PC-3 (cell line): Measurements from ENCODE around the gene EXOSC2. TPM values are rescaled to one million over a fixed set of nuclear protein-coding genes. Genes with fewer than 3 reads are reported as not detected.

Source experiments
- ATAC-seq: fragments of 200-7000 bp; cut with Tn5 transposase; 2 replicates; pipeline ENCODE4 v1.9.1; 2020; ENCODE audit warnings: mild to moderate bottlenecking, moderate library complexity
- BruUV-seq: library from RNA; stranded (reverse); fragments of 400-500 nt; replicated peaks from 2 replicates; lab custom pipeline; 2021; lab: Mats Ljungman, UMichigan
- CTCF ChIA-PET: fragments of 300-600 bp; sonication (Branson Sonifier 250); formaldehyde crosslinking; loops from one replicate; lab custom pipeline; 2022; ENCODE audit warnings: antibody characterized with exemption; lab: Charles Lee
- POLR2A ChIA-PET: fragments of 300-600 bp; sonication (Branson Sonifier 250); formaldehyde crosslinking; loops from one replicate; lab custom pipeline; 2022; ENCODE audit warnings: antibody characterized with exemption; ENCODE audit not compliant: unreplicated experiment; lab: Charles Lee
- DNase-seq: peaks from one replicate; pipeline ENCODE4 v3.0.0-alpha.2; 2015
- H2AFZ ChIP-seq: fragments of 300-600 bp; sonication (generic); 2 replicates; pipeline ENCODE4 v1.6.0; 2016; ENCODE audit warnings: antibody characterized with exemption, low read length
- H3F3A ChIP-seq: fragments of 300-600 bp; sonication (generic); one replicate; pipeline ENCODE4 v1.6.0; 2017; ENCODE audit warnings: antibody characterized with exemption, low read length, control low read depth, mild to moderate bottlenecking; ENCODE audit not compliant: unreplicated experiment
- H3K27ac ChIP-seq: fragments of 300-600 bp; sonication (generic); 2 replicates; pipeline ENCODE4 v1.5.1; 2016; ENCODE audit warnings: mild to moderate bottlenecking, low read length
- H3K27me3 ChIP-seq: fragments of 300-600 bp; sonication (generic); 2 replicates; pipeline ENCODE4 v1.6.1; 2016; ENCODE audit warnings: low read length, mixed read lengths
- H3K36me3 ChIP-seq: fragments of 300-600 bp; sonication (generic); 2 replicates; pipeline ENCODE4 v1.6.1; 2016; ENCODE audit warnings: low read depth, mixed run types, low read length, mixed read lengths
- H3K4me1 ChIP-seq: fragments of 300-600 bp; sonication (generic); 2 replicates; pipeline ENCODE4 v1.5.1; 2016; ENCODE audit warnings: low read length; ENCODE audit not compliant: insufficient read depth
- H3K4me2 ChIP-seq: fragments of 300-600 bp; sonication (generic); 2 replicates; pipeline ENCODE4 v1.6.0; 2016; ENCODE audit warnings: low read length
- H3K4me3 ChIP-seq: fragments of 300-600 bp; sonication (generic); 2 replicates; pipeline ENCODE4 v1.5.1; 2016; ENCODE audit warnings: mild to moderate bottlenecking, low read length, mixed read lengths
- H3K79me2 ChIP-seq: fragments of 300-600 bp; sonication (generic); 2 replicates; pipeline ENCODE4 v1.6.1; 2017; ENCODE audit warnings: low read length, mixed read lengths
- H3K9ac ChIP-seq: fragments of 300-600 bp; sonication (generic); 2 replicates; pipeline ENCODE4 v1.6.0; 2016; ENCODE audit warnings: mild to moderate bottlenecking, low read length
- H3K9me2 ChIP-seq: fragments of 300-600 bp; sonication (generic); replicated peaks from 2 replicates; pipeline ENCODE4 v1.6.1; 2016; ENCODE audit warnings: mixed run types, low read length, mixed read lengths
- H3K9me3 ChIP-seq: fragments of 300-600 bp; sonication (generic); 2 replicates; pipeline ENCODE4 v1.6.1; 2016; ENCODE audit warnings: low read length, mixed read lengths
- H4K20me1 ChIP-seq: fragments of 300-600 bp; sonication (generic); 2 replicates; pipeline ENCODE4 v1.6.1; 2016; ENCODE audit warnings: low read length, mixed read lengths
- EZH2 ChIP-seq: fragments of 300-600 bp; sonication (generic); IDR thresholded peaks from one replicate; pipeline ENCODE4 v1.6.1; 2017; ENCODE audit warnings: antibody characterized with exemption, mild to moderate bottlenecking, low read length; ENCODE audit not compliant: unreplicated experiment
- EZH2phosphoT487 ChIP-seq: fragments of 300-600 bp; sonication (generic); IDR thresholded peaks from 2 replicates; pipeline ENCODE4 v1.6.1; 2018; ENCODE audit warnings: mild to moderate bottlenecking, antibody characterized with exemption, low read length, borderline replicate concordance
- intact Hi-C: fragments of 100-400 bp; cut with micrococcal nuclease; formaldehyde crosslinking; loops from 2 replicates; pipeline ENCODE4 v1.9.0; 2023
- total RNA-seq: library from RNA; depleted of rRNA; stranded (reverse); fragments of >200 nt; gene quantifications from 2 replicates; pipeline ENCODE4 v1.2.3, GENCODE V29; 2014
- TF ChIP-seq, protein P1 (sequence below): fragments of 300-600 bp; sonication (generic); conservative IDR thresholded peaks from 2 replicates; pipeline ENCODE4 v1.5.1; 2017; ENCODE audit warnings: antibody characterized with exemption, low read depth, mild to moderate bottlenecking, low read length

The EXOSC2 gene
- total RNA-seq, 1 experiment from 2014 or later: 33.5 TPM

DNA sequence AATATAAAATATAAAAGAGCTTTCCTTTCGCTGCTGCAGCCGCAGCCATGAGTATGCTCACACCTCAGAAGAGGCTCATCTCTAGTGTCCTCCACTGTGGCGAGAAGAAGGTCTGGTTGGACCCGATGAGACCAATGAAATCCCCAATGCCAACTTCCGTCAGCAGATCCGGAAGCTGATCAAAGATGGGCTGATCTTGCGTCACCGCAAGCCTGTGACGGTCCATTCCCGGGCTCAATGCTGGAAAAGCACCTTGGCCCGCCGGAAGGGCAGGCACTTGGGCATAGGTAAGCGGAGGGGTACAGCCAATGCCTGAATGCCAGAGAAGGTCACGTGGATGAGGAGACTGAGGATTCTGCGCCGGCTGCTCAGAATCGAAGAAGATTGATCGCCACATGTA lies 41.8 kb upstream of the EXOSC2 start:
- BruUV-seq: no TSS peak
- Histone ChIP-seq H3K9me3 (no peaks in the 10 kb centered on the region), H3K4me3 (no peak overlapping the region), H3K4me2 (no peak overlapping the region), H3K27me3 (no peaks in the 10 kb centered on the region), H2AFZ (no peak overlapping the region), H3K4me1 (no peaks in the 10 kb centered on the region), H3K27ac (no peak overlapping the region), H3K36me3 (no peaks in the 10 kb centered on the region), H4K20me1 (no peaks in the 10 kb centered on the region), H3K9me2 (no peaks in the 10 kb centered on the region), H3F3A (no peaks in the 10 kb centered on the region), H3K9ac (no peak overlapping the region), H3K79me2 (no peaks in the 10 kb centered on the region)
- no peak for TF ChIP-seq EZH2phosphoT487
- TF ChIP-seq, protein P1, sequence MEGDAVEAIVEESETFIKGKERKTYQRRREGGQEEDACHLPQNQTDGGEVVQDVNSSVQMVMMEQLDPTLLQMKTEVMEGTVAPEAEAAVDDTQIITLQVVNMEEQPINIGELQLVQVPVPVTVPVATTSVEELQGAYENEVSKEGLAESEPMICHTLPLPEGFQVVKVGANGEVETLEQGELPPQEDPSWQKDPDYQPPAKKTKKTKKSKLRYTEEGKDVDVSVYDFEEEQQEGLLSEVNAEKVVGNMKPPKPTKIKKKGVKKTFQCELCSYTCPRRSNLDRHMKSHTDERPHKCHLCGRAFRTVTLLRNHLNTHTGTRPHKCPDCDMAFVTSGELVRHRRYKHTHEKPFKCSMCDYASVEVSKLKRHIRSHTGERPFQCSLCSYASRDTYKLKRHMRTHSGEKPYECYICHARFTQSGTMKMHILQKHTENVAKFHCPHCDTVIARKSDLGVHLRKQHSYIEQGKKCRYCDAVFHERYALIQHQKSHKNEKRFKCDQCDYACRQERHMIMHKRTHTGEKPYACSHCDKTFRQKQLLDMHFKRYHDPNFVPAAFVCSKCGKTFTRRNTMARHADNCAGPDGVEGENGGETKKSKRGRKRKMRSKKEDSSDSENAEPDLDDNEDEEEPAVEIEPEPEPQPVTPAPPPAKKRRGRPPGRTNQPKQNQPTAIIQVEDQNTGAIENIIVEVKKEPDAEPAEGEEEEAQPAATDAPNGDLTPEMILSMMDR: no peak
- CTCF ChIA-PET: no interaction called here
- ATAC-seq (no peak), DNase-seq (no peak)
- intact Hi-C loops: no loop called here
- POLR2A ChIA-PET: interaction anchor here (0.5 kb wide), 1 partner anchor 214 kb away, joined by 22 read pairs; no protein-coding TSS in a partner anchor

DNA sequence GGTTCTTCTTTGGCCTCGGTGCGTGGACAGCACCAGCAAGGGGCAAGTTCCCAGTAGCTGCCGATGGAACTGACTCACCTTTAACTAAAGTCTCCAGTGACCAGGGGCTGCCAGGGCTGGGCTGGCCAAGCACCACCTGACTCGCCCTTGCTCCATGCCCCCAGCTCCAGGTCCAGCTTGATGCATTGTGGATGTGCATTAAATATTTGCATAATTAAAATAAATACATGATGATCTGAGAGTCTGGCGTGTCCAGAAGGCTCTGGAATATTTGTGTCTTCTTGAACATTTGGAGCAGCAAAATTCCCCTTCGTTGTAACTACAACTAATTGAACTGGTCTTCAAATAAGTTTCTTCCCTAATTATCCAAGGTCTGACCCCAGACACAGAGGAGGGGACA lies 38.7 kb upstream of the EXOSC2 start:
- H3F3A ChIP-seq: no peaks in the 10 kb centered on the region
- no peak overlapping the region for H3K9ac ChIP-seq
- H3K79me2 ChIP-seq: no peaks in the 10 kb centered on the region
- no TSS peak for BruUV-seq
- H3K9me2 ChIP-seq: no peaks in the 10 kb centered on the region
- no peak overlapping the region for H2AFZ ChIP-seq
- intact Hi-C loops: no loop called here
- no peak overlapping the region for H3K4me3 ChIP-seq
- no peaks in the 10 kb centered on the region for H3K27me3 ChIP-seq
- POLR2A ChIA-PET: no interaction called here
- ATAC-seq: no peak
- CTCF ChIA-PET: no interaction called here
- DNase-seq: no peak
- H3K36me3 ChIP-seq: no peaks in the 10 kb centered on the region
- no peak overlapping the region for H3K27ac ChIP-seq
- no peaks in the 10 kb centered on the region for H3K9me3 ChIP-seq
- no peaks in the 10 kb centered on the region for H3K4me1 ChIP-seq
- TF ChIP-seq, protein P1: no peak
- no peak for TF ChIP-seq EZH2phosphoT487
- no peak for TF ChIP-seq EZH2
- no peak overlapping the region for H3K4me2 ChIP-seq
- H4K20me1 ChIP-seq: no peaks in the 10 kb centered on the region

DNA sequence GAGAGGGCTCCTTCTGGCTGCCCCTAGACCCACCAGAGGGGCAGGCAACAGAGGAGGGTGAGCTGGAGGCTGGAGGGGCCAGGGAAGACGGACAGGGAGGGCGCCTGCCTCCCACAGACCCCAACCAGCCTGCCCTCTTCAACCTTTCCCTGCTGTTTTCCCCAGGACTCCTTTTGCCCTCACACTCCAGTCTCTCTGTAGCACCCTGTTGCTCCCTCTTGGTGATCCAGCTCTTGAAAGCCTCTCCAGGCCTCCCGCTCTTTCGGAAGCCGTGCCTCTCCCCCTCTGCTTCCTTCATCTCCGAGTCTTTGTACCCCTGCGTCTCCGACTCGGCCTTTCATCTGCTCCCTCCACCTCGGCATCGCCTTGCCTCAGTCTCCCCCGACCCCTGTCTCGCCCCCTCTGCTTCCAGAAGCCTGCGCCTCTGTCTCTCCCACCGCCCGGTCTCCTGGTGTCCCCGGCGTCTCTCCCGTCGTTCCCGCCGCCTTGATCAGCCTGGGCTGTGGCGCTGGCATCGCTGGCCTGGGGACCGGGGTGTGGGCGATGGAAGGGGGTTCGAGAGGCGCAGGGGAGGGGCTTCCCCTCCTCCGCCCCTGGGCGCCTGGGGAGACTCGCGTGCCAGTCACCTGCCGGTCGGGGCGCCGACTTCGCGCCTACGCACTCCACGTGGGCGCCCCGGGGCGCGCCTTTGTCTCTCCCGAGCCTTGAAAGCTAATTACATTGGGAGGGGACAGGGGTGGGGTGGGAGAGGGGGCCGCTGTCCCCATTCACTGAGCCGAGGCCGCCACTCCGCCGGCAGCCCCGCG lies 34.5 kb upstream of the EXOSC2 start:
- DNase-seq: no peak
- intact Hi-C loops: no loop called here
- H3K9me2 ChIP-seq: no peaks in the 10 kb centered on the region

More for the DNA sequence above, 34.5 kb upstream of the EXOSC2 start:
- Histone ChIP-seq H3K27ac (no peak overlapping the region), H3K9ac (no peak overlapping the region), H3K4me3 (no peak overlapping the region), H3K4me2 (no peak overlapping the region), H3K27me3 (peaks cover 17% of the 10 kb centered on the region), H3F3A (no peaks in the 10 kb centered on the region), H3K36me3 (no peaks in the 10 kb centered on the region), H4K20me1 (no peaks in the 10 kb centered on the region), H3K79me2 (no peaks in the 10 kb centered on the region), H2AFZ (no peak overlapping the region), H3K4me1 (no peaks in the 10 kb centered on the region), H3K9me3 (no peaks in the 10 kb centered on the region)
- TF ChIP-seq, protein P1: no peak
- TF ChIP-seq EZH2phosphoT487 (no peak), EZH2 (no peak)
- ATAC-seq: no peak
- ChIA-PET POLR2A (no interaction called here), CTCF (no interaction called here)
- no TSS peak for BruUV-seq
